ENCODE data around the gene SUCLG1. TPM values are rescaled to one million over a fixed set of nuclear protein-coding genes. Genes with fewer than 3 reads are reported as not detected.
"Not testable (repeated sequence)": the region's sequence is repeated elsewhere in the genome, so short reads cannot be mapped to it uniquely, and the experiment has no call there.

The SUCLG1 gene
- total RNA-seq, 1 donor from 2014 or later: 52.0 TPM

- DNase-seq (ENCODE audit: low read depth, low spot score): no peak
Measured at GRCh38 chr2:84421791-84422190, 37.3 kb downstream of the SUCLG1 start.

DNA sequence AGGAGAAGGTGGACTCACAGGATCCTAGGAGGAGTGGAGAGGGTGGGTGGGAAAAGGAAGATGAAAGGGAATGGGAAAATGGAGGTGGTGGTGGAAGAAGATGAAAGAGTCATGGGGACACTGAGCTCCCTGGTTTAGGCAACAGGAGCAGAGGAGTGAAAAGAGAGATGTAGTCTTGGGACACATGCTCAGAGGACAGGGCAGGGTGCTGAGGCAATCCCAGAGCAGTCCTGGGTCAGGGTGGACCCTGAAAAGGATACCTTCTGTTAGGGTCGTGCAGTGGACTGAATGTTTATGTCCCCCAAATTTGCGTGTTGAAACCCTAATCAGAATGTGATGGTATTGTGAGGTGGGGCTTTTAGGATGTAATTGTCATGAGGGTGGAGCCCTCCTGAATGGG, 37.9 kb downstream of the SUCLG1 start:
- no peak for DNase-seq (ENCODE audit: low read depth, low spot score)

GRCh38 chr2:84417453-84418145, 41.5 kb downstream of the SUCLG1 start:
- DNase-seq (ENCODE audit: low read depth, low spot score): no peak

- DNase-seq (ENCODE audit: low read depth, low spot score): no peak
Measured at GRCh38 chr2:84409531-84409930, 49.5 kb downstream of the SUCLG1 start.

DNA sequence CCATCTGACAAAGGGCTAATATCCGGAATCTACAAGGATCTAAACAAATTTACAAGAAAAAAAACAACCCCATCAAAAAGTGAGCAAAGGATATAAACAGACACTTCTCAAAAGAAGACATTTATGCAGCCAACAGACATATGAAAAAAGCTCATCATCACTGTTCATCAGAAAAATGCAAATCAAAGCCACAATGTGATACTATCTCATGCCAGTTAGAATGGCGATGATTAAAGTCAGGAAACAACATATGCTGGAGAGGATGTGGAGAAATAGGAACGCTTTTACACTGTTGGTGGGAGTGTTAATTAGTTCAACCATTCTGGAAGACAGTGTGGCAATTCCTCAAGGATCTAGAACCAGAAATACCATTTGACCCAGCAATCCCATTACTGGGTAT, 57.0 kb downstream of the SUCLG1 start:
- not testable (repeated sequence) for DNase-seq (ENCODE audit: low read depth, low spot score)

- not testable (repeated sequence) for DNase-seq (ENCODE audit: low read depth, low spot score)
Measured at GRCh38 chr2:84399839-84400238, 59.2 kb downstream of the SUCLG1 start.

DNA sequence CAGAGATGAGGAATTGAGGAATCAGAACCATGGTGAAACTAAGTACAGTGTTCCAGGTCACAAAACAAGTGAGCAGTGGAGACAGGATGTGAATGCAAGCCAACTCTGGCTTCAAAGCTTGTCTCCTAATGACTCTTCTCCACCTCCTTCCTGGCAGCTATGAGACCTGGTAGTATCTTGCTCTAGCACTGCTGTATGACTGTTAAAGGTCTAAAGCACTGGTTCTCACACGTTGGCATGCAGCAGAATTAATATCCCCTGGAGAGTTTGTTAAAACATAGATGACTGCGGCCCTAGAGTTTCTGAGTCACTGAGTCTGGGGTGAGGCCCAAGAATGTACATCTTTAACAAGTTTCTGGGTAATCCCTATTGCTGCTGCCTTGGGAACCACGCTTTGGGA, 63.3 kb downstream of the SUCLG1 start:
- DNase-seq (ENCODE audit: low read depth, low spot score): no peak

DNA sequence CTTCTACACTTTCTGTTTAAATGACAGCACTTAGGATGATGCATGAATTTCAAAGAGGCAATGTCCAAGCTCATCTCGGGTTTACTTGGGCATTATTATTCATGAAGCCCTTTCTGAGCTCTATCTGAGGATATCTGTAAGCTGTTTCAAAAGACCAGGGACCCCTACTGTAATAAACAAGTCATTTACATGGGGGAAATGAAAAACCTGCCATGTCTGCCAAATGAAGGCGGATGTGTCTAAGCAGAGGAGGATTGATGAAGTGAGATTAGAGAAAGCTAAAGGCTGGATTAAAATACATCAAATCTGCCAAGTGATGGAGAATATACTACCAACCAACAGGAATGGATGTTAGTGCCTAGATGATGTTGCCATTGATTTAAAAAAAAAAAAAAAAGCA, 64.5 kb downstream of the SUCLG1 start:
- DNase-seq (ENCODE audit: low read depth, low spot score): no peak

DNA sequence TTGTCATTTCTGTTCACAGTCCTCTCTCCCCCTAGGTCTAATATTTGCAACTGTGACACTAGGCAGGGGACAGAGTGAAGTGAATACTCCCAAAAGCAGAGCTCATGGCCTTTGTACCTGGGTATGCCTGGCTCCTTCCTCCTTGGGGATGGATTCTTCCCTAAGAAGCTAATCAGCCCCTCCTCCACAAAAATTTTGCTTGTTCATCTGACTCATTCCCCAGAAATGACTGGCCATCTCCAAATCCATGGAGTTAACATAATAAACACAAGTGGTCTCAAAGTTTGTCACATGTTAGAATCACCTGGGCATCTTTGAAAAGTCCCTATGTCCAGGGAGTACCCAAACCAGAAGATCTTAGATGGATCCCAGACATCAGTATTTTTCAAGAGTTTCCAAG, 65.3 kb downstream of the SUCLG1 start:
- DNase-seq (ENCODE audit: low read depth, low spot score): no peak

GRCh38 chr2:84389794-84390193, 69.3 kb downstream of the SUCLG1 start:
- DNase-seq (ENCODE audit: low read depth, low spot score): no peak

DNA sequence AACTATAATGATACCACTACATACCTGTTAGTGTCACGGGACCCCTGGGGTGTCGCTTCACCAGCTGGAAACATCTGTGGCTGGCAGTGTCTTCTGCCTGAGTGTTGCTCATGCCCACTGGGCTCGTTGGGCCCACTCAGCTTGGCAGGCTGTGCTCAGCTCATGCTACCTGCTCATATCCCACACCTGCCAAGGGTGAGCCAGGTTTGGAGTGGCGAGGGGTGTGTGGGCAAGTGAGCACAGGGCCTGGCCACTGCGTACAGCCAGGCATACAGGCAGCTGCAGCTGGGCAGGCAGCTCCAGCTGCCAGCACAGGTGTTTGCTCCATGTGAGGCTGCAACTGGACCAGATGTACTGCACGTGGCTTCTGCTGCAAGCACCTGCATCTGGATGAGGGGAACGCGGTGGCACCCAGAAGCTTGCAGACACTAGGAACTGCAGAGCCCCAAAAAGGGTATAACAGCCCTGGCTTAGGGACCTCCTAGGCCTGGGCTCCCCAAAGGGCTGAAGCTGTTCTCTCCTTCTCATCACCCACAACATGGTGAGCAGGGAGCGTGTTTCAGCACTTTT, 70.1 kb downstream of the SUCLG1 start:
- no peak for DNase-seq (ENCODE audit: low read depth, low spot score)

- DNase-seq (ENCODE audit: low read depth, low spot score): no peak
Measured at GRCh38 chr2:84388133-84388532, 70.9 kb downstream of the SUCLG1 start.

DNA sequence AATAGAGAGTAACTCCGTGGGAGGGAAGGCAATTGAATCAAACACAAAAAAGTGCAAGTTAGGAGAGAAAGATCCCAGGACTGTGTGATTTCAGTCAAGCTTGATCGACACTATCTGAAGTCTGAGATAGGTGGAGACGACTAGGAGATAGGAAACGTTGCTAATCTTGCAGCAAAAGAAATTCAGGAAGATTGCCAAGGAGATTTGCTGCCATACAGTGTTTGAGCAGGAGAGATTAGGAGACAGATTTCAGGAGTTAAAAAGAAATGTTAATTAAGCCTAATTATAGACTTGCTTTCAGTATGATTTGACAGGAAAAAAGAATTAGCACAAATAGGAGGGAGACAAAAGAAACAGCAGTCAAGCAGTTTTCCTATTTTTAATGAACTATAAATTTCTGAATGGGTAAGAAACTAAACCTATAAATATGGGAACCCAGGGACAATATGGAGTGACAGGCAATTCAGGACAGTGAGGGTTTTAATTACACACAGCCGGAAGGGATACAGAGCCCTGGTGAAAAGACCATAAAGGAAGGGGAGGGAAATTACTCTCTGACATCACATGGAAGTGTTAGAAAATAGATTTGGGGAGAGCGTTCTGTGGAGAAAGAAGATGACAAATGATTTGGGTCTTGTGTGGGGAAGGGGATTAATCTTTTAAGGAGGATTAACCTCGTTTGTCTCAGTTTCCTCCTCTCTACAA, 72.6 kb downstream of the SUCLG1 start:
- DNase-seq (ENCODE audit: low read depth, low spot score): no peak

DNA sequence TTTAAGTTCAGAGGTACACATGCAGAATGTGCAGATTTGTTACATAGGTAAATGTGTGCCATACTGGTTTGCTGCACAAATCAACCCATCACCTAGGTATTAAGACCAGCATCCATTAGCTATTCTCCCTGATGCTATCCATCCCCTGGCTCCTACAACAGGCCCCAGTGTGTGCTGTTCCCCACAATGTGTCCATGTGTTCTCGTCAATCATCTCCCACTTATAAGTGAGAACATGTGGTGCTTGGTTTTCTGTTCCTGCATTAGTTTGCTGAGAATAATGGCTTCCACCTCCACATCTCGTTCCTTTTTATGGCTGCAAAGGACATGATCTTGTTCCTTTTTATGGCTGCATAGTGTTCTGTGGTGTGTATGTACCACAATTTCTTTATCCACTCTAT, 75.8 kb downstream of the SUCLG1 start:
- no peak for DNase-seq (ENCODE audit: low read depth, low spot score)

DNA sequence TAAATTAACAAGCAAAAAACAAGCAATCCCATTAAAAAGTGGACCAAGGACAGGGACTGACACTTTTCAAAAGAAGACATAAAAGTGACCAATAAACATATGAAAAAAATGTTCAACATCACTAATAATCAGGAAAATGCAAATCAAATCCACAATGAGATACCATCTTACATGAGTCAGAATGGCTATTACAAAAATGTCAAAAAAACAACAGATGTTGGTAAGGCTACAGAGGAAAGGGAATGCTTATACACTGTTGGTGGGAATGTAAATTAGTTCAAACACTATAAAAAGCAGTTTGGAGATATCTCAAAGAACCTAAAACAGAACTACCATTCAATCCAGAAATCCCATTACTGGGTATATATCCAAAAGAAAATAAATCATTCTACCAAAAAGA, 78.2 kb downstream of the SUCLG1 start:
- no peak for DNase-seq (ENCODE audit: low read depth, low spot score)

GRCh38 chr2:84378960-84379359, 80.1 kb downstream of the SUCLG1 start:
- no peak for DNase-seq (ENCODE audit: low read depth, low spot score)

DNA sequence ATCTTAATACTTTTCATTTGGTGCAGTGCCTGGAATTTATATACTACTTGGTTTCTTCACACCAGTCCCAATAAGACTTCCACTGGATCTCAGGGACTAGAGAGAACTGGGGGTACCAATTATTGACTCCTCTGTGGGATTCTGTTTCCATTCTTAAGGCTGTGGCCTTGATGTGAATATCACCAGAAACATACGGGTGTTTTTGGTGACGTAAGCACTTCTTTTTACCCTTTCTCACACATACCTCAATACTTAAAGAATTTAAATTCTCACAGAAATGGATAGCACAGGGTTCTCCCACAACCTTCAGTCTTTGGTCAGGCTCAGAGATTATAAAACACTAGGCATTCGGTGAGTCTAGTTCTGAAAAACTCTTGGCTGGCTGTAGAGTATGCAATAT, 84.1 kb downstream of the SUCLG1 start:
- DNase-seq (ENCODE audit: low read depth, low spot score): no peak

- no peak for DNase-seq (ENCODE audit: low read depth, low spot score)
Measured at GRCh38 chr2:84373866-84374265, 85.2 kb downstream of the SUCLG1 start.

Other genes starting within 250 kb of the SUCLG1 start
- gene DNAH6, start 57.2 kb upstream of the SUCLG1 start, total RNA-seq: not detected in 2 replicates